Measurements from ENCODE around the gene E2F4. TPM values are rescaled to one million over a fixed set of nuclear protein-coding genes. Genes with fewer than 3 reads are reported as not detected.

E2F4 gene
- total and polyA plus RNA-seq, 9 of the 15 experiments (the other 6 are each of a cell fraction or from before 2014, with no cell fraction given), result 9.7 to 139 (median 106) TPM

- peaks cover 31% of the 10 kb centered on the region; the same call in 2 of the 3 replicates for H3K36me3 ChIP-seq (ENCODE audit: control insufficient read depth, insufficient read depth, low read length)
- H3K4me2 ChIP-seq (ENCODE audit: insufficient read depth, low read length), result no peak overlapping the region
- TF ChIP-seq KLF1 (tag; IDR thresholded peaks at IDR 0.05), result no peak
- FAIRE-seq, result peak; percentile 55
- H3K9ac ChIP-seq (ENCODE audit: insufficient read depth in 1 of 2, low read depth in 2 of 2, low read length in 2 of 2), result peak overlapping the region in 1 of 2 experiments; percentile 80; a peak in 3 of 4 replicates
- peak in 1 of 4 experiments; percentile 37 for DNase-seq (ENCODE audit: extremely low read depth in 1 of 4, low spot score in 3 of 4)
- no peak overlapping the region for H3K27ac ChIP-seq (ENCODE audit: extremely low read depth, low read depth, low read length)
- no peaks in the 10 kb centered on the region; the same call in 1 of the 2 replicates for H4K20me1 ChIP-seq (replicated peaks; ENCODE audit: control insufficient read depth, insufficient read depth, low read length)
- no peaks in the 10 kb centered on the region for H3K79me2 ChIP-seq (ENCODE audit: control insufficient read depth, insufficient read depth, low read length)
- ChIA-PET CTCF (ENCODE audit: low intra/inter-chr PET ratio) (no interaction called here), POLR2A (interaction anchor here (0.6 to 3.8 kb wide), 5 partner anchors 11 to 269 kb away, joined by 3 to 21 read pairs (median 6); partner anchors contain the start of genes E2F4 and TMEM208)
- in situ Hi-C loops (cut with MboI) (no loop called here), intact Hi-C loops (cut with micrococcal nuclease) (no loop called here)
- no TSS peak for BruUV-seq (replicated peaks)
- no peaks in the 10 kb centered on the region for H3K9me3 ChIP-seq (replicated peaks; ENCODE audit: control insufficient read depth, insufficient read depth, low read depth, low read length)
- peak; percentile 44 for ATAC-seq
- 82% methylated on average over 3 of the region's 3 CpGs for WGBS (ENCODE audit: insufficient coverage, low coverage, missing lambda C conversion rate)
- no peak overlapping the region for H3K4me3 ChIP-seq
- H2AFZ ChIP-seq (ENCODE audit: low read depth, low read length), result no peak overlapping the region
- H3K9me1 ChIP-seq (ENCODE audit: control insufficient read depth, insufficient read depth, low read length), result peaks cover 3% of the 10 kb centered on the region
- H3K4me1 ChIP-seq (replicated peaks in 1 of 2; ENCODE audit: control insufficient read depth in 2 of 2, insufficient read depth in 2 of 2, low read length in 2 of 2), result peaks cover 10 to 56% of the 10 kb centered on the region in 2 experiments; a peak in 4 of 5 replicates
- H3K27me3 ChIP-seq (ENCODE audit: control insufficient read depth in 2 of 2, insufficient read depth in 2 of 2, low read length in 2 of 2), result no peaks in the 10 kb centered on the region
Observed at GRCh38 chr16:67206838-67207248, 14.9 kb downstream of the E2F4 start.

GRCh38 chr16:67207249-67208091 lies 15.5 kb downstream of the E2F4 start:
- no peak overlapping the region for H2AFZ ChIP-seq (ENCODE audit: low read depth, low read length)
- H3K9me3 ChIP-seq (replicated peaks; ENCODE audit: control insufficient read depth, insufficient read depth, low read depth, low read length), result no peaks in the 10 kb centered on the region
- in situ Hi-C loops (cut with MboI) (no loop called here), intact Hi-C loops (cut with micrococcal nuclease) (no loop called here)
- no peak overlapping the region for H3K27ac ChIP-seq (ENCODE audit: extremely low read depth, low read depth, low read length)
- BruUV-seq (replicated peaks), result no TSS peak
- H3K4me2 ChIP-seq (ENCODE audit: insufficient read depth, low read length), result no peak overlapping the region
- H3K27me3 ChIP-seq (ENCODE audit: control insufficient read depth in 2 of 2, insufficient read depth in 2 of 2, low read length in 2 of 2), result no peaks in the 10 kb centered on the region
- WGBS (ENCODE audit: insufficient coverage, low coverage, missing lambda C conversion rate), result 53% methylated on average over 20 of the region's 21 CpGs
- H3K4me3 ChIP-seq, result no peak overlapping the region
- H4K20me1 ChIP-seq (replicated peaks; ENCODE audit: control insufficient read depth, insufficient read depth, low read length), result no peaks in the 10 kb centered on the region; the same call in 1 of the 2 replicates
- POLR2A ChIA-PET, result interaction anchor here (0.6 to 3.8 kb wide), 8 partner anchors 10 to 269 kb away, joined by 3 to 21 read pairs (median 5); partner anchors contain the start of genes E2F4 and TMEM208
- FAIRE-seq, result peak; percentile 65
- no peaks in the 10 kb centered on the region for H3K79me2 ChIP-seq (ENCODE audit: control insufficient read depth, insufficient read depth, low read length)
- H3K9me1 ChIP-seq (ENCODE audit: control insufficient read depth, insufficient read depth, low read length), result peaks cover 3% of the 10 kb centered on the region
- CTCF ChIA-PET (ENCODE audit: low intra/inter-chr PET ratio), result no interaction called here
- peak; percentile 71 for ATAC-seq
- peaks cover 10 to 50% of the 10 kb centered on the region in 2 experiments; a peak in 4 of 5 replicates for H3K4me1 ChIP-seq (replicated peaks in 1 of 2; ENCODE audit: control insufficient read depth in 2 of 2, insufficient read depth in 2 of 2, low read length in 2 of 2)
- H3K9ac ChIP-seq (ENCODE audit: insufficient read depth in 1 of 2, low read depth in 2 of 2, low read length in 2 of 2), result peak overlapping the region in 1 of 2 experiments; percentile 80; a peak in 3 of 4 replicates
- DNase-seq (ENCODE audit: extremely low read depth in 1 of 4, low spot score in 3 of 4), result peak in 3 of 4 experiments; percentile 45 to 57 (median 48)
- peaks cover 25% of the 10 kb centered on the region; the same call in 2 of the 3 replicates for H3K36me3 ChIP-seq (ENCODE audit: control insufficient read depth, insufficient read depth, low read length)
- TF ChIP-seq MAFK (IDR thresholded peaks at IDR 0.05; ENCODE audit: low read length) (peak; percentile 12; the same call in 1 of the 2 replicates), NFE2 (IDR thresholded peaks at IDR 0.05; ENCODE audit: low read depth) (peak; percentile 52; the same call in 1 of the 2 replicates), SIX5 (IDR thresholded peaks at IDR 0.05; ENCODE audit: borderline replicate concordance in 1 of 2, insufficient read depth in 1 of 2, low read depth in 1 of 2, low read length in 2 of 2) (no peak), ZNF121 (CRISPR knock-in tag; conservative IDR thresholded peaks at IDR 0.05) (peak; percentile 93), MAFG (tag; conservative IDR thresholded peaks at IDR 0.05) (peak; percentile 39), BRD9 (IDR thresholded peaks at IDR 0.05; ENCODE audit: low read depth, partially characterized antibody) (no peak), ZNF740 (CRISPR knock-in tag; IDR thresholded peaks at IDR 0.05) (peak; percentile 16; the same call in 1 of the 2 replicates), ZNF740 (tag; IDR thresholded peaks at IDR 0.05) (no peak), ZFX (CRISPR knock-in tag; IDR thresholded peaks at IDR 0.05) (no peak), MITF (IDR thresholded peaks at IDR 0.05) (no peak)
